Ecto neural progenitor cell (in vitro differentiated cells): ENCODE measurements around the gene VSIG10L.
A peak's percentile ranks its signal among the peaks of the same experiment; 100 is the strongest.

Experiments
- DNase-seq: peaks from one replicate; pipeline ENCODE4 v3.0.0-alpha.2; 2018; ENCODE audit warnings: low spot score

Gene VSIG10L

GRCh38 chr19:51317376-51317775 lies 24.6 kb downstream of the VSIG10L start:
- DNase-seq = no peak

GRCh38 chr19:51316688-51317087 lies 25.3 kb downstream of the VSIG10L start:
- no peak for DNase-seq

- peak; percentile 76 for DNase-seq
Measured at GRCh38 chr19:51311351-51312257, 30.3 kb downstream of the VSIG10L start, which contains the start of gene IGLON5. TSS of gene IGLON5 (plus strand) at chr19:51311644. CDS start at chr19:51311848, 204 bp downstream.

- DNase-seq = no peak
Measured at GRCh38 chr19:51305479-51305878, 36.5 kb downstream of the VSIG10L start.

- no peak for DNase-seq
Measured at GRCh38 chr19:51301266-51301665, 40.7 kb downstream of the VSIG10L start.

- DNase-seq = no peak
Measured at GRCh38 chr19:51297406-51297805, 44.5 kb downstream of the VSIG10L start.

- DNase-seq = no peak
Measured at GRCh38 chr19:51296336-51297093, 45.4 kb downstream of the VSIG10L start.

- no peak for DNase-seq
Measured at GRCh38 chr19:51295382-51296126, 46.4 kb downstream of the VSIG10L start.

- DNase-seq = no peak
Measured at GRCh38 chr19:51294977-51295375, 47.0 kb downstream of the VSIG10L start.

GRCh38 chr19:51294211-51294976 lies 47.5 kb downstream of the VSIG10L start:
- no peak for DNase-seq

- DNase-seq = no peak
Measured at GRCh38 chr19:51293571-51294210, 48.2 kb downstream of the VSIG10L start.

- DNase-seq = no peak
Measured at GRCh38 chr19:51292971-51293370, 49.0 kb downstream of the VSIG10L start.

GRCh38 chr19:51289635-51290034 lies 52.3 kb downstream of the VSIG10L start:
- no peak for DNase-seq

- DNase-seq = no peak
Measured at GRCh38 chr19:51285682-51286081, 56.3 kb downstream of the VSIG10L start.

GRCh38 chr19:51282335-51282734 lies 59.6 kb downstream of the VSIG10L start:
- no peak for DNase-seq
